Neural progenitor cell (in vitro differentiated cells): ENCODE data around the gene IGLL5.
"Not testable (repeated sequence)": the region's sequence is repeated elsewhere in the genome, so short reads cannot be mapped to it uniquely, and the experiment has no call there.

Experiments used
- EZH2 ChIP-seq: fragments of 200-600 bp; sonication (generic); IDR thresholded peaks from 2 replicates; pipeline ENCODE4 v1.6.1; 2017; ENCODE audit warnings: antibody characterized with exemption, mild to moderate bottlenecking, moderate library complexity
- EZH2phosphoT487 ChIP-seq: fragments of 200-600 bp; sonication (generic); IDR thresholded peaks from 2 replicates; pipeline ENCODE4 v1.6.1; 2017; ENCODE audit warnings: antibody characterized with exemption
- TF ChIP-seq, protein P1 (sequence below): fragments of 200-600 bp; sonication (generic); IDR thresholded peaks from 2 replicates; pipeline ENCODE4 v1.5.1; 2017; ENCODE audit warnings: antibody characterized with exemption, mild to moderate bottlenecking

DNA sequence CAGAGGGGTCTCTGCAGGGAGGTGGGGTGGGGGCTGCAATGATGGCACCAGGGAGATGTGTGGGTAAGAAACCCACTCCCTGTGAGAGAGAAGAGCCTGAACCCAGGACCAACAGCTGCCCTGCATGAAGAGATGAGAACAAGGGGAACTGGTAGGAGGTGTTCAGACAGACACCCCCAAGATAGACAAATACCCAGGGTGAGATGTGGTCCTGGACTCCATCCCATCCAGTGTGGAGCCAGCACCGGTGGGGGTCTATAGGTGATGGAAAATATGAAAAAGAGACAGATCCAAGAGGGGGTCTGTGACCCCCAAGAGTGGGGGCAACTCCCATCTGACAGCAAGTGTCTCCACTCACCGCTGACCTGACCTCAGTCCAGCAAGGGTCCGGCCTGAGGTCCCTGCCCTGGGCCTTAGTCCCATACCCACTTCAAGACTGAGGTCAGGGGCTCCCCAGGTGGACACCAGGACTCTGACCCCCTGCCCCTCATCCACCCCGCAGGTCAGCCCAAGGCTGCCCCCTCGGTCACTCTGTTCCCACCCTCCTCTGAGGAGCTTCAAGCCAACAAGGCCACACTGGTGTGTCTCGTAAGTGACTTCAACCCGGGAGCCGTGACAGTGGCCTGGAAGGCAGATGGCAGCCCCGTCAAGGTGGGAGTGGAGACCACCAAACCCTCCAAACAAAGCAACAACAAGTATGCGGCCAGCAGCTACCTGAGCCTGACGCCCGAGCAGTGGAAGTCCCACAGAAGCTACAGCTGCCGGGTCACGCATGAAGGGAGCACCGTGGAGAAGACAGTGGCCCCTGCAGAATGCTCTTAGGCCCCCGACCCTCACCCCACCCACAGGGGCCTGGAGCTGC lies 34.7 kb downstream of the IGLL5 start:
- TF ChIP-seq, protein P1, sequence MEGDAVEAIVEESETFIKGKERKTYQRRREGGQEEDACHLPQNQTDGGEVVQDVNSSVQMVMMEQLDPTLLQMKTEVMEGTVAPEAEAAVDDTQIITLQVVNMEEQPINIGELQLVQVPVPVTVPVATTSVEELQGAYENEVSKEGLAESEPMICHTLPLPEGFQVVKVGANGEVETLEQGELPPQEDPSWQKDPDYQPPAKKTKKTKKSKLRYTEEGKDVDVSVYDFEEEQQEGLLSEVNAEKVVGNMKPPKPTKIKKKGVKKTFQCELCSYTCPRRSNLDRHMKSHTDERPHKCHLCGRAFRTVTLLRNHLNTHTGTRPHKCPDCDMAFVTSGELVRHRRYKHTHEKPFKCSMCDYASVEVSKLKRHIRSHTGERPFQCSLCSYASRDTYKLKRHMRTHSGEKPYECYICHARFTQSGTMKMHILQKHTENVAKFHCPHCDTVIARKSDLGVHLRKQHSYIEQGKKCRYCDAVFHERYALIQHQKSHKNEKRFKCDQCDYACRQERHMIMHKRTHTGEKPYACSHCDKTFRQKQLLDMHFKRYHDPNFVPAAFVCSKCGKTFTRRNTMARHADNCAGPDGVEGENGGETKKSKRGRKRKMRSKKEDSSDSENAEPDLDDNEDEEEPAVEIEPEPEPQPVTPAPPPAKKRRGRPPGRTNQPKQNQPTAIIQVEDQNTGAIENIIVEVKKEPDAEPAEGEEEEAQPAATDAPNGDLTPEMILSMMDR, result not testable (repeated sequence)
- TF ChIP-seq EZH2, EZH2phosphoT487: not testable (repeated sequence)
